ENCODE results near the gene AKT1. TPM values are rescaled to one million over a fixed set of nuclear protein-coding genes. Genes with fewer than 3 reads are reported as not detected.
A peak's percentile ranks its signal among the peaks of the same experiment; 100 is the strongest.
"Not testable (repeated sequence)": the region's sequence is repeated elsewhere in the genome, so short reads cannot be mapped to it uniquely, and the experiment has no call there.

Gene AKT1
- total RNA-seq, 3 donors from 2014 or later: 91.9 to 119 (median 116) TPM

DNA sequence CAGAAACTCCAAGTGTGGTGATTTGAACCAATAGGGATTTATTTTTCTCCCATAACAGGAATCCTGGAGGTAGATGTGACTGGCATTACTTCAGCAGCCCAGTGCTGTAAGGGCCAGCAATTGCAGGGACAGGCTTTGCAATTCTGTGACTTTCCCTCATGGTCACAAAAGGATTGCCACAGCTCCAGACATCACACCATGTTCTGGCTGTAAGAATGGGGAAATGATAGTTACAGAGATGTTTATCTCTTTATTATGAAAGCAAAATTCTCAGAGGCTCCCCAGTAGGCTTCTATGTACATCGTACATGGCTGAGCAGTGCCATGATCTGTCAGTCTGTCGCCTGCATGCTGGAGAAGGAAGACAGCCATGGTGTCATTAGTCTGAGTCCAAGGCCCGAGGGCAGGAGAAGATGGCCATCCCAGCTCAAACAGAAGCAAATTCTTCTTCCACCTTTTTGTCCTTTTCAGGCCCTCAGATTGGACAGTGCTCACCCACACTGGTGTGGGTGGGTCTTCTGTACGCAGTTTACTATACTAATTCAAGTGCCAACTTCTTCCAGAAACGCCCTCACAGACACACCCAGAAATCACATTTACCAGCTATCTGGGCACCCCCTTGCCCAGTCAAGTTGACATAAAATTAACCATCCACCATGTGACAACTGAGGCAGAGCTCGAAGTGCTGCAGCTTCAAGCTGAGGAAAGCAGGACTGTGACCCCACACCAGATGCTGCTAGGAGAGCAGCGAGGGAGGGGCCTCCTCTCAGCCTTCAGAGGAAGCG is 22.6 kb upstream of the AKT1 start:
- no peak for DNase-seq (ENCODE audit: low spot score in 2 of 2)
- no peak overlapping the region for H3K27ac ChIP-seq
- intact Hi-C loops (cut with DNase I; ENCODE audit: low total_unique reads): no loop called here
- peaks cover 0 to 8% of the 10 kb centered on the region in 2 donors for H3K4me1 ChIP-seq
- no peaks in the 10 kb centered on the region for H3K36me3 ChIP-seq
- TF ChIP-seq POLR2AphosphoS5 (IDR thresholded peaks at IDR 0.05) (no peak), POLR2A (IDR thresholded peaks at IDR 0.05) (no peak), CTCF (IDR thresholded peaks at IDR 0.05) (no peak)
- H3K27me3 ChIP-seq: no peaks in the 10 kb centered on the region
- no peaks in the 10 kb centered on the region for H3K9me3 ChIP-seq
- no peak overlapping the region for H3K4me3 ChIP-seq

GRCh38 chr14:104816616-104816884 is 21.0 kb upstream of the AKT1 start:
- TF ChIP-seq POLR2A (IDR thresholded peaks at IDR 0.05): no peak
- no peak for TF ChIP-seq POLR2AphosphoS5 (IDR thresholded peaks at IDR 0.05)
- TF ChIP-seq CTCF (IDR thresholded peaks at IDR 0.05): no peak
- H3K27ac ChIP-seq: peak overlapping the region; percentile 92 to 94
- no peaks in the 10 kb centered on the region for H3K9me3 ChIP-seq
- H3K4me3 ChIP-seq: peak overlapping the region; percentile 82 to 89 (median 86)
- intact Hi-C loops (cut with DNase I; ENCODE audit: low total_unique reads): no loop called here
- H3K4me1 ChIP-seq: peaks cover 0 to 8% of the 10 kb centered on the region in 2 donors
- no peaks in the 10 kb centered on the region for H3K27me3 ChIP-seq
- no peaks in the 10 kb centered on the region for H3K36me3 ChIP-seq
- DNase-seq (ENCODE audit: low spot score in 2 of 2): peak in 1 of 2 donors; percentile 50

DNA sequence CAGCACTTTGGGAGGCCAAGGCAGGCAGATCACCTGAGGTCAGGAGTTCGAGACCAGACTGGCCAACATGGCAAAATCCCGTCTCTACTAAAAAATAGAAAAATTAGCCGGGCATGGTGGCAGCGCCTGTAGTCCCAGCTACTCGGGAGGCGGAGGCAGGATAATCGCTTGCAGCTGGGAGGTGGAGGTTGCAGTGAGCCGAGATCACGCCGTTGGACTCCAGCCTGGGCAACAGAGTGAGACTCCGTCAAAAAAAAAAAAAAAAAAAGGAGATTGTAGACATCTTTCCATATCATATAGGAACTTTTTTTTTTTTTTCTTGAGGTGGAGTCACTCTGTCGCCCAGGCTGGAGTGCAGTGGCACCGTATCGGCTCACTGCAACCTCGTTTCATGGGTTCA is 19.2 kb upstream of the AKT1 start:
- H3K4me1 ChIP-seq; H3K27me3 ChIP-seq; H3K36me3 ChIP-seq; intact Hi-C loops (cut with DNase I; ENCODE audit: low total_unique reads); H3K9me3 ChIP-seq: not testable (repeated sequence)
- Histone ChIP-seq H3K27ac (peak overlapping the region in 1 of 2 donors; percentile 94), H3K4me3 (peak overlapping the region in 2 of 3 donors; percentile 82 to 89)
- peak in 1 of 2 donors; percentile 20 for DNase-seq (ENCODE audit: low spot score in 2 of 2)

GRCh38 chr14:104813286-104813685 is 17.7 kb upstream of the AKT1 start:
- no peaks in the 10 kb centered on the region for H3K27me3 ChIP-seq

GRCh38 chr14:104810316-104810715 is 14.8 kb upstream of the AKT1 start:
- no peak for DNase-seq (ENCODE audit: low spot score in 2 of 2)
- TF ChIP-seq POLR2AphosphoS5 (IDR thresholded peaks at IDR 0.05): no peak
- TF ChIP-seq POLR2A (IDR thresholded peaks at IDR 0.05): no peak
- TF ChIP-seq CTCF (IDR thresholded peaks at IDR 0.05): no peak
- no peaks in the 10 kb centered on the region for H3K9me3 ChIP-seq

More at GRCh38 chr14:104813286-104813685, 17.7 kb upstream of the AKT1 start:
- Histone ChIP-seq H3K9me3 (no peaks in the 10 kb centered on the region), H3K36me3 (no peaks in the 10 kb centered on the region), H3K4me3 (no peak overlapping the region), H3K27ac (no peak overlapping the region), H3K4me1 (peaks cover 0 to 8% of the 10 kb centered on the region in 2 donors)
- no peak for DNase-seq (ENCODE audit: low spot score in 2 of 2)
- TF ChIP-seq CTCF (IDR thresholded peaks at IDR 0.05) (no peak), POLR2A (IDR thresholded peaks at IDR 0.05) (no peak), POLR2AphosphoS5 (IDR thresholded peaks at IDR 0.05) (no peak)
- intact Hi-C loops (cut with DNase I; ENCODE audit: low total_unique reads): no loop called here

More at GRCh38 chr14:104810316-104810715, 14.8 kb upstream of the AKT1 start:
- H3K4me1 ChIP-seq: no peaks in the 10 kb centered on the region
- intact Hi-C loops (cut with DNase I; ENCODE audit: low total_unique reads): no loop called here
- H3K4me3 ChIP-seq: no peak overlapping the region
- H3K27ac ChIP-seq: no peak overlapping the region
- H3K27me3 ChIP-seq: no peaks in the 10 kb centered on the region
- H3K36me3 ChIP-seq: no peaks in the 10 kb centered on the region
